GM21423 (cell line): ENCODE data around the gene PRCD.
"Not testable (repeated sequence)": the region's sequence is repeated elsewhere in the genome, so short reads cannot be mapped to it uniquely, and the experiment has no call there.

ENCODE experiments used
- ATAC-seq: cut with Tn5 transposase; IDR thresholded peaks from one replicate; pipeline ENCODE4 v1.9.1; 2021; ENCODE audit warnings: mild to moderate bottlenecking, moderate library complexity; ENCODE audit not compliant: unreplicated experiment

The PRCD gene

DNA sequence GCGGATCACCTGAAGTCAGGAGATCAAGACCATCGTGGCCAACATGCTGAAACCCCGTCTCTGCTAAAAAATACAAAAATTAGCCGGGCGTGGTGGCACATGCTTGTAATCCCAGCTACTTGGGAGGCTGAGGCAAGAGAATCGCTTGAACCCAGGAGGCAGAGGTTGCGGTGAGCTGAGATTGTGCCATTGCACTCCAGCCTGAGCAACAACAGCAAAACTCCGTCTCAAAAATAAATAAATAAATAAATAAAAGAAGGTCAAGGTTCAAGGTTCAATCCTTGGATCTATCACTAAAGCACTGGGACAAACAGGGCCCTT, 14.4 kb upstream of the PRCD start:
- ATAC-seq, result not testable (repeated sequence)

DNA sequence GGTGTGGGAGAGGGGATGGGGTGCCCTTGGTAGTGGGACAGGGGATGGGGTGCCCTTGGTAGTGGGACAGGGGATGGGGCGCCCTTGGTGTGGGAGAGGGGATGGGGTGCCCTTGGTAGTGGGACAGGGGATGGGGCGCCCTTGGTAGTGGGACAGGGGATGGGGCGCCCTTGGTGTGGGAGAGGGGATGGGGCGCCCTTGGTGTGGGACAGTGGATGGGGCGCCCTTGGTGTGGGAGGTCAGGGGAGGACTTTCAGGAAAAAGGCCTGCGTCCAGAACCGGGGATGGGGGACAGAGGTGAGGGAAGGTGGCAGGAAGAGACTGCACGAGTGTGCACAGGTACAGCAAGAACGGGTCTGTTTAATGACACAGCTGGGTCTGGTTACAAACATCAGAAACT, 12.8 kb upstream of the PRCD start:
- ATAC-seq, result not testable (repeated sequence)

DNA sequence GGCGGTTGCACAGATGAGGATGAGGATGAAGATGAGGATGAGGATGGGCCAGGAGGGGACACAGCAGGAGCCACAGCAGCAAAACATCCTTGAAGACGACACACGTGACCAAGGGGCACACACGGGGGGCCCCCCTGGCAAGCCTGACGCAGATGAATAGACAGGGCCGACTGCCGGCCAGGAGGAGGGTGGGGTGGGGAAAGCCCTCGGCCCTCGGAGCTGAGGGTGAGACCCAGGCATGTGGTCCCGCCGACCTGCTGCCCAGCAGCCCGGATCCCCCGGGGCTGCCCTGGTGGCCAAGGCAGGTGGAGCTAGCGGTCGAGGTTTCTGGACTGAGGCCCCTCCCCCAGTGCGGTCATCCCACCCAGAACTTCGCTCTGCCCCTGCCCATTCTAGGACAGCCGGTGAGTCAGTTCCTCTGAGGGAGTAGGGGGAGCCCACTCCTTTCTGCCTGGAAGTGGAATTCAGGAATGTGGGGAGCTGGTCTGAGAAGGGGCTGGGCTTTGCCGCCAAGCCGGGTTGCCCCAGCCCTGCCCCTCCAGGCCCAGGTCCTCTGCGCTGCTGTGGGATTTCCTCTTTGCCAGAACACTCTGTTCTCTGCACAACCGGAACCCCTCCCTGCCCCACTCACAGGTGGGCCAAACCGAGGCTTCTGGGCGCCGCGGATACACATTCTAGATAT, 12.3 kb upstream of the PRCD start:
- ATAC-seq, result peak; percentile 59

DNA sequence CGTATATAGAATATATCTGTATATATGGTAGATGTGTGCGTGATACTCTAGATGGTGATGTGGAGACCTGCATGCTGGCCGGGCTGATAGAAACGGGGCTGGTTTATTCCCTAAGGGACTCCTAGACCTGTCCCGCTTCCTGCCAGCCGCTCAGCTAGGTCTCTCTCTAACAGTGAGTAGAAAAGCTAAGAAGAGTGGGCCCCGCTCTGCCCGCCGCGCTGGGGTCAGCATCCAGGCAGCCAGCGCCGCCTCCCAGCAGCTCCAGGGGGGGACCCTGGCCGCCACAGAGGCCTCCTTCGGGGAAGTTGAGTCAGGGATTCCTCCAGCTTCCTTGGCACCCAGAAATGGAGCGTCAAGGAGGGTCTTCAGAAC, 11.7 kb upstream of the PRCD start:
- ATAC-seq, result peak; percentile 38

DNA sequence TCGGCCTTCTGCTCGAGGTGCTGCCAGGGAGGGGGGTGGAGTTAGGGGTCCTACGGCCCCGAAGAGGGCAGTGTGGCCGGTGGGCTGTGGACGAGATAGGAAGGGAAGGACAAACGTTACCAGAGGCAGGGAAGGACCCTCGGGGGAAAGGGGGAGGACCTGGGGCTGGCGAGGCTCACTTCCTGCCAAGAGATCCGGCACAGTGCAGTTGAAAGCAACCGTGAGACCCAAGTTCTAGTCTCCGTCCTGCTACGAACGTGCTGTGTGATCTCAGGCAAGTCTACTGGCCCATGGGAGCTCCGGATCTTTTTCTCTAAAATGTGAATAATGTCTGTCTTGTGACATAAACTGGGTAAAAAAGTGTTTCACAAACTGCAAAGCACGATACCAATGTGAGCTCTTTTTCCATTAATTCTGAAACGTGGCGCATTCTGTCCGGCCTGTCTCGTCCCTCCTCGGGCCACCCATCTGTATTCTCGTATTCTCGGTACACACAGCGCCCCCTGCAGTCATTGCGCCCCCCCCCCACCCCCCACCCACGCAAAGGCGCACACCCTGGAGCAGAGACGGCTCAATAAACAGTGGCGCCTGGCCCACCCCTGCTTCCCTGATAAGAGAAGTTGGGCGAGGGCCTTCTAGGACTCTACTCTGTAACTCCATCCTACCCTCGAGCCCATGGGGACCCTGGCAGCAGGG, 11.2 kb upstream of the PRCD start:
- ATAC-seq, result no peak

DNA sequence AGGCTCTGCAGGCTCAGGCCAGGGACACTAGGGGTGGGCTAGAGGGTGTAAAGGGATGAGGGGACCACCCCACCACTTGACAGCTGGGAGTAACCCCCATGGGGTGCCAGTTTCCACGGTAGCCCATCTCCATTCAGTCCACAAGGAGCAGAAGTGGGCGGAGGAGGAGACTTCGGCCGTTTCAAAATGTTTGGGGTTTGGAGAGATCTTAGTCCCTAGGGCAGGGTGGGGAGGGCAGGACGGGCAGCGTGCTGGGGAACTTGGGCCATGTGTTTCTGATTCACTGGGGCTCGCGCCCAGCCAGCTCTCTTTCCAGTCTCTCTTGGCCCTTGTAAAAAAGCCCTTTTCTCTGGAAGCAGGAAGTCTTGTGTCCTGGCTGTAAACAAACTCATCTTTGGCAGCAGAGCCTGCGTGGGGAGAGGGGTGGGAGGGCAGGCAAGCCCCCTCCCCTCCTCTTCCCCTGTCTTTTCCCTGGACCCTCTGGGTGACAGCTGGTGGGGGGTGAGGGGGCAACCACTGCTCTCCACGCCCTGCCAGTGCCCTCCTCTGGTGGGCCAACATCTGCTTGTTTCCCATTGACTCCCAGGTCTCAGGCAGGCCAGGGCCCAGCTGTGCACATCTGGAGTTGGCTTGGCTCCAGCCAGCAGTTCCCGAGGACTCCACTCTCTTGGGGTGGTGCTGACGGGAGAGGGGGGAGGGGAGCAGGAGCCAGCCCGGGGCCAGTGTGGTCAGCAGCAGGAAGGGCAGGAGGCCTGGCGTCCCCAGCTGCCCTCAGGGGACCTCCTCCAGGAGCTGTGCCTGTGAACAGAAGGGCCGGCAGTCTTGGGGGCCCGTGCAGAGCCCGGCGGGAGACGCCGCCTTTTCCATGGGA, 10.4 kb upstream of the PRCD start:
- no peak for ATAC-seq

DNA sequence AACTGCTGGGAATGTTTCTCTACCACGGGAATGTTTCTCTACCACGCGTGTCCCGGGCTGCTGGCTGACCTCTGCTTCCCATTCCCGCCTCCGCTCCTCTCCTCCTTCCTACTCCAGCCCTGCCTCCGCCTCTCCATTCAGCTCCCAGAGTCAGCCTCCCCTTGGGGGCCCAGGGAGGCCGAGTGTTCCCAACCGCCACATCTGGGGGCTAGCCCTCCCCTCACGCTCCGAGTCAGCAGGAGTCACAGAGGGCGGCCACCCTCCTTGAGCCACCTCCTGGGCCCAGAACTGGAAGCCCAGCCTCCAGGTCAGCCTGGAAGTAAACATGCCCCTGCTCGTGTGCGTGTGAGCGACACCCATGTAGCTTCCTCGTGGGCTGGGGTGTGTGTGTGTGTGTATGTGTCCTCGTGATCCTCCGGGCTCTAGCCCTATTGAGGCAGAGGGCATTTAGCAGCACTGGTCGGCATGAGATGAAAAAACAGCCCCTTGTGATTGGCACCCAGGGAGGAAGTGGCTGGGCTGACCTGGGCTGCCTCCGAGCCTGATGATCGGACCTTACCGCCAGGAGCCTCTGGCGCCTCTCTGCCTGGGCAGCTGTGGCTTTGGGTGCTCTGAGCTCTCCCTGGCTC, 9.6 kb upstream of the PRCD start:
- ATAC-seq, result no peak

DNA sequence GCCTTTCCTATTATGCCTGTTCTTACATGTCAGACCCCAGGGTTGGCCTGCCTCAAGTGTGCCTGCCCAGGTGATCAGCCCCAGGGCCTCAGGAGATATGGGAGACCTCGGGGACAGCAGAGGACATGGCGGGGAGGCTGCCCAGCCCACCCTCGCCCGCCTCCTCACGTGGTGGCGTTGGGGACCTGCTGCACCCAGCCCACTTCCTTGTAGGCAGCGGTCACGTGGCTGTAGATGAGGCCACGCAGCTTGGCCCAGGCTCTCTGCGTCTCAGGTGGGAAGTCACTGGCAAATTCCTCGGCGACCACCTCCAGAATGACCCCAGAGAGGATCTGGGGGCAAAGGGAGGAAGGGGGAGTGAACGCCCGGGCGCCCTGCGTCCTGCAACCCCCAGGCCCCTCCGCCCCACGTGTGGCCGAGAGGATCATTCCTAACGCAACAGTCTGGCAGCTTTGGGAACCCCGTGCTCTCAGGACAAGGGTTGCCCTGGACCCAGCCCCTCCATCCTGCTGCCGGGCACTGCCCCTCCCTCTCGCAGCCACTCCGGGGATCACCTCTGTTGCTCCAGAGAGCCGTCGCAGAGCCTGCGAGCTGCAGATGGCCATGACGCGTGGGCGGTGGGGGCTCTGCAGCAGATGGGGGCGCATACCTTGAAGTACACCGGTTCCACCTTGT, 8.9 kb upstream of the PRCD start:
- ATAC-seq, result no peak

DNA sequence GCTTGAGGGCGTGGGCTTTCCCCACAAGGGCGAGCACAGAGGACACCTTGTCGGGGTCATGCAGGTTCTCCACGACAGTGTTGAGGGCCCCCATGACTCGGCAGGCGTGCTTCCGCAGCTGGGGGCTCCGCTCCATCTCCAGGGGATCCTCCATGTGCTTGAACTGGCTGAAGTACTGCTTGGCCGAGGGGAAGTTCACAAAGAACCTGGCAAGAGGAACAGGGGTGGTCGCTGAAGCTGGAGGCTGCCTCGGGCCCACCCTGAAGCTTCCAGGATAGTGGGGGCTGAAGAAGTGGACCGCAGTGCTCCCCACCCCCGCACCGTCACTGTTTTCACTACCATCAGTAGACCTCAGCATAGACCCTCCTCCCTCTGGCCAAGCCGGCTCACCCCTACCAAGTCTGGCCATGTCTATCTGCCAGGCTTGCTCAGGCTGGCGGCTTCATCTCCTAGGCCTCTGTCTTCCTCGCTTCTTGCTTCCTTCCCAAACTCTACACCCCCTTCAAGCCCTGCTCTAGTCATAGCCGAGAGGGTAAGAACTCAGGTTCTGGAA, 8.3 kb upstream of the PRCD start:
- no peak for ATAC-seq

DNA sequence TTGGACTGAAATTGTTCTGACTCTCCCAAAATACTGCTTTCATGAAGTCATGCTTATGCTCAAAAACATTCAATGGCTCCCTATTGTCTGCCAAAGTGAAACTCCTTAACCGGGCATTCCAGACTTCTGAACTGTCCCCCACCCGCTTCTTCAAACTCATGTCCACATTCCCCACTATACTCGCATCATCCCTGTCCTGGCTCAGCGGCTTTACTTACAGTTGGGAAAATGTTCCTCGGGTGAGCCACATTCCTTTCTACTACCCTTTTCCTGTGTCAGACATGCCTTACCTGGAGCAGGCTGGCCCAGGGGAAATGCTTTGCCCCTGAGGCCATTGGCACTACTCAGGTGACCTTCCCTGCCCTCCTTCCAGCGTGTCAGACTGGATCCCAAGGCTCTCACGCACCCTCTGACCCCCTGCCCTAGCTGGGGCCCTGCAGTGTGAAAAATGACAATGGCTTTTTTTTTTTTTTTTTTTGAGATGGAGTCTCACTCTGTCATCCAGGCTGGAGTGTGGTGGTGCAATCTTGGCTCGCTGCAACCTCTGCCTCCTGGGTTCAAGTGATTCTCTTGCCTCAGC, 7.7 kb upstream of the PRCD start:
- ATAC-seq, result no peak

DNA sequence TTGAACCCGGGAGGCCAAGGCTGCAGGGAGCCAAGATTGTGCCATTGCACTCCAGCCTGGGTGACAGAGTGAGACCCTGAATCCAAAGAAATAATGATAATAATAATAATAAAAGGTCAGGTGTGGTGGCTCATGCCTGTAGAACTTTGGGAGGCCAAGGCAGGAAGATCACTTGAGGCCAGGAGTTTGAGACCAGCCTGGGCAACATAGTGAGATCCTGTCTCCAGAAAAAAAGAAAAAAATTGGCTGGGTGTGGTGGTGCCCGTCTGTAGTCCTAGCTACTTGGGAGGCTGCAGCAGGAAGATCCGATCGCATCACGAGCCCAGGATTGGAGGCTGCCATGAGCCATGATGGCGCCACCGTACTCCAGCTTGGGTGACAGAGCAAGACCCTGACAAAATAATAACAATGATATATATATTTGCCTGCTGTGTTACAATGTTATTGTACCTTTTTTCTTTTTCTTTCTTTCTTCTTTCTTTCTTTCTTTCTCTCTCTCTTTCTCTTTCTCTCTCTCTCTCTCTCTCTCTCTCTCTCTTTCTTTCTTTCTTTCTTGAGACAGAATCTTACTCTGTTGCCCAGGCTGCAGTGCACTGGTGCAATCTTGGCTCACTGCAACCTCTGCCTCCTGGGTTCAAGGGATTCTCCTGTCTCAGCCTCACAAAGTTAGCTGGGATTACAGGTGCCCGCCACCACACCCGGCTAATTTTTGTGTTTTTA, 6.0 kb upstream of the PRCD start:
- ATAC-seq, result not testable (repeated sequence)

DNA sequence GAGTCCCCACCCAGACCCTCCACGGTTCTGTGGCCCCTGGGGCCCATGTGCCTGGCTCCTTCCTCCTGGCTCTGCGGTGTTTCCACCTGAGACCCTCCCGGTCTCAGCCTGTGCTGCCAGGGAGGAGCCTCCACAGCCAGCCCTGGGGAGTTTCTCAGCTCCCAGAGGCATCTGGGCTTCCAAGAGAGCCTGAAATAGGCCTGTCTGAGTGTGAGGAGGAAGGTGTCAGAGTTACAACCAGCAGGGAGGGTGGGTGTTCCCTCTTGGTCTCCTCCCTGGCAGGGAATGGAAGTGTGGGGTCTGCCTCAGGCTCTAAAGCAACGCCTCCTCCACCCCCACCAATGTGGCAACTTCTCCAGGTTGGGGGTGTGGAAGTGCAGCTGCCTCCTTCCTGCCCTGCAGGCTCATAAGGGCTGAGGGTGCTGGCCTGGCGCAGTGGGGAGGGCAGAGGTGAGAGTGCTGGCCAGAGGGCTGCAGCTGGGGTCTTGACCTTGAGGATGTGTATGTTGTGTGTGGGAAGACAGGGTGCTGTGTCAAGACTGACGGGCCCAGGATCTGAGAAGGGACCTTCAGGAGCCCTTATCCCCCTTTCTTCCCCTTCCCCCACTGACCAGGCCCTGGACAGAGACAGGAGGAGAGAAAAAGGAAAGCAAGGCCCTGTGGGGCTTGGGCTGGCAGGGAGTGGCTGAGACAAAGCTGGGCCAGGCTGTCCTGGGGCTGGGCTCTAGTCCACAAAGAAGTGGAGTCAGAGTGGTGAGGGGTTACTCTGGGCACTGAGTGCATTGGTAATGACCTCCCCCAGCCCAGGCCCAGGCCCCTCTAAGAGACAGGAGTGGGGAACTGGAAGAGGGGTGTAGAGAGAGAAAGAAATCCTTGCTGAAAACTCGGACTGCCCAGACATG, 4.8 kb upstream of the PRCD start:
- no peak for ATAC-seq

DNA sequence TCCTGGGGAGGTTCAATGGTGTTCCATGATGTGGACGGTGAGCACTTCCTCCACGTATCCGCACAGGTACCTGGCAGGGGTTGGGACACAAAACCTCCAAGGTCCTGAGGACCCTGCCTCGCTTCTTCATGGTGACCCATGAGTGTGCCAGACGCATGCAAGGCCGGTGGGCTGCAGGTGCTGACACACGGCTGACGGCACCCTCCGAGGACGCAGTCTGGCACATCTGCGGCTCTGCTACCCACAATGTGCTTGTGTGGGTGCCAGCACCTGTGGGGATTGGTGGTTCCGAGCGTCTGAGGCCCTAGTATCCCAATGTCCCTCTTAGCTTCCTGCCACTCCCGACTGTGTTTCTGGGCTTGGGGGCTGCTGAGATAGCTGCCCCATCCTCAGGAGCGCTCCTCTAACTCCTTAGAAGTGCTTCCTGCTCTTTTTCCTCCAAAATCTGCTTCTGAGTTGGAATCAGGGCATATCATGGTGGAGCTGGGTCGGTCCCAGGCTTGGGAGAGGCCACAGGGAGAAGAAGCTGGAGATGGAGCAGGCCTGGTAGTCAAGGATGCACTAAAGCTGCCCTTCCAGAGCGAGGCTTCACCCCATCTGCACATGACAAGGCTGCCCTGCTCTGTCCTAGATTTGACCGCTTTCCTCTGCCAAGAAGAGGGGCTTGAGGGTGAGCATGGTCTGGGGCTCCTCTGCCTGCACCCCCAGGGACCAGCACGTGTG, 3.9 kb upstream of the PRCD start:
- no peak for ATAC-seq

DNA sequence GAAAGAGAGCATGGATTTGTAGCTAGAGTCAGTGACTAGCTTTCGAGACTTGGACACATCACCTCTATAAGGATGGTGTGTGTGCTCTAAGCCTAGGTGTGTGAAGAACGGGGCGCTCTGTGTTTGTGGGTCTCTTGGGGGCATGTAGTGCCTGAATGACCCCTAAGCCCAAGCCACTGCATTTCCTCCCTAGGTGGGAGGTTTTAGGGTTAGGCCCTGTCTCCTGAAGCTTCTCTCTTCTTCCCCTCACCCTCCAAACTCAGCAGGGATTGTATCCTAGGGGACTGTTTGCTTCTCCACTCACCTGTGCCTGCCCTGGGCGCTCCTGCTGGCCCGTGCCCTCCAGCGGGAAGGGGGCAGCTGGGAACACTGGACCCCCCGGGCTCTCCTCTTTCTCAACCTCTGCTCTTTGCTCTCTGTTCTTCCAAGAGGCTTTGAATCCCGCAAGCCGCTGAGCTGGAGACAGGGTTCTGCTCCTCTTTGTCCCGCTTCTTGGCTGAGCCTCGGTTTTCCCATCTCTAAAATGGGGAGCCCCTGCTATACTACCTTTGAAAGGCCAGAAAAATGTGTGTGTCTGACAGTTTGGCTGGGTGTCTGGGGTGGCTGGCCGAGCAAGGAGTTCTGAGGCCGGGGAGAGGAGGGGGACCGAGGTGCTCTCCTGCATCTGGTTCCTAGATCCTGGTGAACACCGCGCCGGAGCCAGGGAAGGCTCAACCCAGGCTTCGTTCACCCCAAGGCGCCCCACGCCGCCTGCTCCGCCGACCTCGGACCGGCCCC, 3.1 kb upstream of the PRCD start:
- ATAC-seq, result no peak

DNA sequence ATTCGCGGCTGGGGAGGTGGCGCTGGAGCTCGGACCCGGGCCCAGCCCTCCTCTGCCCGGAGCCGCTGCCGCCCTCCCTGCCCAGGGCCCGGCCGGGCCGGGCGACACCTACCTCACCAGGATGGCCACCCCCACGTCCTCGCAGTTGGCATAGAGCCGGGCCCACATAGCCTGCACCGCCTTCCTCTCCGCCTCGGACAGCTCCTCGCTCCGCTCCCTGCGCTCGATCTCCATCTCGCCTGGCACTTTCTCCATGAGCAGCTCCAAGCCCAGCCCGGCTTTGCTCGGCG, 2.6 kb upstream of the PRCD start:
- ATAC-seq, result no peak

DNA sequence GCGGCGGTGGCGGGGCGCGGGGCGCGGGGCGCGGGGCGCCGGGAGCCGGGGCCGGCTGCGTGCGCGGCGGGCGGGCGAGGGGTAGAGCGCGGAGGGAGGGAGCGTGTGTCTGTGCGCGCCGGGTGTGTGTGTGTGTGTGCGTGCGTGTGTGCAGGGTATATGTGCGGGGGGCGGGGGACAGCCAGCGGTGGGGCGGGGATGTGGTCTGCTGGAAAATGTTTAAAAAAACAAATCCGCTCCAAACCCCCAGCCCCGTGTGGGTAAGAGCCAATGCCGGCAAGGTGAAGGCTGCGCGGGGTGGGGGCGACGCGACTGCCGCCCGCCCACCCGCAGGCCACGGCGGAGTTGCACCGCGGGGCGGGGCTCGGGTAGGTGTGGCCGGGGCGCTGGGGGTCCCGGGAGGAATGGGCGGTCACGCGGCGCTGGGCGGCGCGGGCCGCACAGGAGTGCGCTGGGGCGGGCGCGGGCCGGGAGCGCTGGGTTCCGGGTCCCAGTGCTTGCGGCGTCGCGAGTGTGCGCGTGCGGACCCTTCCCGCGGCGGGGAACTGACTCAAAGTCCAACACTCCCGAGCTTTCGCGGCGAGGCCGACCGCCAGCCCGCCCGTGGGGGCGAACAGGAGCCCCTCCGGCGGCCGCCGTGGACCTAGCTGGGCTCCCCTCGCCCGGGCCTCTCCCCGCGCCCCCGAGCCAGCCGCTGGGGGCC, 2.1 kb upstream of the PRCD start, which contains the start of gene CYGB:
Gene CYGB, minus strand, starts transcription at position 132 of the 703 bp plus-strand sequence. CDS start 167 bp downstream, outside the sequence.
- no peak for ATAC-seq
